BLaER1 treated with 17β-estradiol and CSF1 and Interleukin-3, amounts not matched to agents 10 nM and 100 nM (cell line): ENCODE measurements around the gene TRIM8.

Source experiments
- H3K27ac ChIP-seq, 11 experiments: shearing (Covaris generic); formaldehyde crosslinking; 2 replicates each; pipeline ENCODE4 v1.8.1; 2022
- H3K27me3 ChIP-seq, 11 experiments: shearing (Covaris generic); formaldehyde crosslinking; 2 replicates each; pipeline ENCODE4 v1.8.1; 2022
- H3K36me3 ChIP-seq, 11 experiments: shearing (Covaris generic); formaldehyde crosslinking; 2 replicates each; pipeline ENCODE4 v1.8.1; 2022
- H3K4me1 ChIP-seq, 10 experiments: shearing (Covaris generic); formaldehyde crosslinking; 2 replicates each; pipeline ENCODE4 v1.8.1; 2022
- H3K4me2 ChIP-seq, 11 experiments: shearing (Covaris generic); formaldehyde crosslinking; 2 replicates each; pipeline ENCODE4 v1.8.1; 2022
- H3K4me3 ChIP-seq, 10 experiments: shearing (Covaris generic); formaldehyde crosslinking; 2 replicates each; pipeline ENCODE4 v1.8.1; 2022
- H3K9ac ChIP-seq, 11 experiments: shearing (Covaris generic); formaldehyde crosslinking; 2 replicates each; pipeline ENCODE4 v1.8.1; 2022
- H3K9me3 ChIP-seq, 11 experiments: shearing (Covaris generic); formaldehyde crosslinking; replicated peaks in 1 of 11; 2 replicates each; pipeline ENCODE4 v1.8.1; 2022
- H4K20me1 ChIP-seq, 11 experiments: shearing (Covaris generic); formaldehyde crosslinking; 2 replicates each; pipeline ENCODE4 v1.8.1; 2022
- Cebpa-rat ChIP-seq, 11 experiments: shearing (Covaris generic); IDR thresholded peaks; 2 replicates each; pipeline ENCODE4 v1.8.1; 2022

The TRIM8 gene

GRCh38 chr10:102669206-102670064, 25.2 kb downstream of the TRIM8 start:
- Histone ChIP-seq H3K4me2 (peak overlapping the region; percentile 78 to 99 (median 97)), H3K27me3 (no peaks in the 10 kb centered on the region), H3K4me3 (no peak overlapping the region), H4K20me1 (no peaks in the 10 kb centered on the region; a peak in 1 of 22 replicates), H3K36me3 (no peaks in the 10 kb centered on the region), H3K9me3 (no peaks in the 10 kb centered on the region), H3K9ac (peak overlapping the region; percentile 25 to 69 (median 53); a peak in 20 of 22 replicates), H3K4me1 (peaks cover 71 to 98% (median 81%) of the 10 kb centered on the region in 10 experiments), H3K27ac (peak overlapping the region; percentile 50 to 82 (median 66); a peak in 21 of 22 replicates)
- no peak for TF ChIP-seq Cebpa-rat (IDR thresholded peaks at IDR 0.05)

GRCh38 chr10:102670065-102670670, 25.9 kb downstream of the TRIM8 start:
- H3K4me2 ChIP-seq, result peak overlapping the region; percentile 78 to 99 (median 97)
- no peaks in the 10 kb centered on the region for H3K9me3 ChIP-seq
- peaks cover 0 to 2% (median 0%) of the 10 kb centered on the region in 11 experiments; a peak in 1 of 22 replicates for H4K20me1 ChIP-seq
- TF ChIP-seq Cebpa-rat (IDR thresholded peaks at IDR 0.05), result no peak
- peak overlapping the region; percentile 50 to 82 (median 66); a peak in 21 of 22 replicates for H3K27ac ChIP-seq
- H3K9ac ChIP-seq, result peak overlapping the region; percentile 5 to 69 (median 52); a peak in 18 of 22 replicates
- peaks cover 76 to 99% (median 83%) of the 10 kb centered on the region in 10 experiments for H3K4me1 ChIP-seq
- no peaks in the 10 kb centered on the region for H3K27me3 ChIP-seq
- no peaks in the 10 kb centered on the region for H3K36me3 ChIP-seq
- H3K4me3 ChIP-seq, result no peak overlapping the region

DNA sequence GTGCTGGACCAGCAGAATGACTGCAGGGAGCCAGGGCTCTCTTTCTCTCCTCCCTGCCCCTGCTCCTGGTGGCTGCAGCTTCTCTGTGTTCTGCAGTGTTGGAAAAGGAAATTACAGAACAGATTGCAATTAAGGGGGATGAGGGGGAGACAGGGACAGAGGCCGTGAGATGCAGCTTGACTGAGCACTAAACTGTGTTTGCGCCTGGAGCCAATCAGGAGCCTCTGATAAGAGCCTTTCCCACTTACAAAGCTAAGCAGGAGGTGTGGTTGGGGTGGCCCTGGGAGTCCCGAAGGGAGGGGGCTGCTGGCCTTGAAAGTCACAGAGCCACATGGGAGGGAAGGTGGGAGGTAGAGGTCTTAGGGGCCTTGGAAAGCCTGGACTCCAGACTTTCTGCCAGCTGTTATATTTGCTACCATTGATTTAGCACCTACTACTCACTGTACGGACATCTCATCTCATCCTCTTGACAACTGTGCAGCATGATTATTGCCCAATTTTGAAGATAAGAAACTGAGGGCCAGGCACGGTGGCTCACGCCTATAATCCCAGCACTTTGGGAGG, 26.7 kb downstream of the TRIM8 start:
- Histone ChIP-seq H3K4me2 (peak overlapping the region; percentile 78 to 99 (median 97)), H3K9ac (peak overlapping the region in 4 of 11 experiments; percentile 5 to 47 (median 30); a peak in 7 of 22 replicates), H3K4me1 (peaks cover 84 to 99% (median 89%) of the 10 kb centered on the region in 10 experiments), H3K36me3 (no peaks in the 10 kb centered on the region), H3K4me3 (no peak overlapping the region), H3K27me3 (no peaks in the 10 kb centered on the region), H3K27ac (peak overlapping the region in 6 of 11 experiments; percentile 12 to 82 (median 61); a peak in 12 of 22 replicates), H3K9me3 (no peaks in the 10 kb centered on the region), H4K20me1 (peaks cover 0 to 6% (median 0%) of the 10 kb centered on the region in 11 experiments; a peak in 1 of 22 replicates)
- TF ChIP-seq Cebpa-rat (IDR thresholded peaks at IDR 0.05), result no peak

DNA sequence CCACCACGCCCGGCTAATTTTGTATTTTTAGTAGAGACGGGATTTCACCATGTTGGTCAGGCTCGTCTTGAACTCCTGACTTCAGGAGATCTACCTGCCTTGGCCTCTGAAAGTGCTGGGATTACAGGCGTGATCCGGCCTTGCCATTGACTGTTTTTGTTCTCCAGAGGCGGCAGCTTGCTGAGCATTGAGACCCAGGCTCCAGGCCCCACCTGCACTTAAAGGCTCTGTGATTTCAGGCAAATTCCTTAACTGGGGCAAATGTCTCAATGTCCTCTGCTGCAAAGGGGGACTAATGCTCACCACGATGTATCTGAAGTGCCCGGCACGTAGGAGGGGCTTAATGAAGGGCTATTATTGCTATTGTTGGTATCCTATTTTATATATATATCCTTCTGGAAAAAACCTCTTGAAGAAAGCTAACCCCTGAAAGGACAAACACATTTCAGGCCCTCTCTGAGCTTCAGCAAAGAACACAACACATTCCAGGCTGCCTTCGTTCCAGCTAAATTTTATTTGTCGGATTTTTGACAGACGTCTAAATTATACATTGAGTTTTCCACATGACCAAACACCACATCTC, 29.0 kb downstream of the TRIM8 start:
- Histone ChIP-seq H3K4me3 (peak overlapping the region; percentile 35 to 67 (median 54); a peak in 19 of 20 replicates), H3K27me3 (no peaks in the 10 kb centered on the region), H3K4me1 (peaks cover 91 to 99% (median 98%) of the 10 kb centered on the region in 10 experiments), H3K9ac (peak overlapping the region; percentile 65 to 80 (median 75); a peak in 21 of 22 replicates), H4K20me1 (peaks cover 0 to 6% (median 0%) of the 10 kb centered on the region in 11 experiments; a peak in 1 of 22 replicates), H3K4me2 (peak overlapping the region; percentile 90 to 99 (median 97)), H3K36me3 (no peaks in the 10 kb centered on the region), H3K27ac (peak overlapping the region; percentile 71 to 87 (median 82); a peak in 21 of 22 replicates), H3K9me3 (no peaks in the 10 kb centered on the region)
- no peak for TF ChIP-seq Cebpa-rat (IDR thresholded peaks at IDR 0.05)

DNA sequence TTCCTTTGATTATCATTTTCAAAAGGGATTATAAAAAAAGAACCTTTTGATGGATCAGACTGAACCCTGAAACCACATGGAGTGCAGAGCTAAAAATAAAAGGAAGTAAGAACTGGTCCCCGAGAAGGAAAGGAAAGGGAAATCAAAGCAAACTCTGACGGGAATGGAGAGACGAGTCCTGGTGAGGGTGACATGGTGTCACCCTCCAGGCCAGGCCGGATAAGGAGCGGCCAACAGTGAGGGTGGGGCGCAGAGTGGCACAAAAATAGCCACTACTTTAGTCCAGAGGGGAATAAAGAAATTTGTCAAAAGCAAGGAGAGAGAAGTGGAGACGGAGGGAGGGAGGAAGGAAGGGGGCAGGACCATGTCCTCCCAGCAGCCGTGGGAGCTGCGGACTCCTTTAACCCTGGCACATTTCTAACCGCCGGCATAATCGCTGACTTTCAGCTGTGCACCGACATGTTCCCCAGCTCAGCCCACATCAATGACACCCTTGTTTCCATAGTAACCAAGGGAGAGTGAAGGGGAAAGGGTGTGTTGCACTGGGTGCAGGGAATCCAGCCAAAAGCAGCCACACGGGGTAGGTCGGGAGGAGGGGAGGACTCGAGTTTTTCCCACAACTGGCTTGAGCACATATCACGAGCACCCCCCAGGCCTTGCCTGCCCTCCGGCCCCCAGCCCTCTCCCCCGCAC, 29.7 kb downstream of the TRIM8 start:
- Histone ChIP-seq H3K9ac (peak overlapping the region; percentile 69 to 80 (median 75)), H3K9me3 (no peaks in the 10 kb centered on the region), H3K4me2 (peak overlapping the region; percentile 90 to 99 (median 97)), H3K27ac (peak overlapping the region; percentile 71 to 87 (median 82)), H3K4me3 (peak overlapping the region; percentile 35 to 67 (median 54); a peak in 19 of 20 replicates), H3K4me1 (peaks cover 91 to 99% (median 98%) of the 10 kb centered on the region in 10 experiments), H3K36me3 (no peaks in the 10 kb centered on the region), H4K20me1 (peaks cover 0 to 6% (median 0%) of the 10 kb centered on the region in 11 experiments; a peak in 1 of 22 replicates), H3K27me3 (no peaks in the 10 kb centered on the region)
- TF ChIP-seq Cebpa-rat (IDR thresholded peaks at IDR 0.05), result no peak

- Histone ChIP-seq H3K4me3 (peak overlapping the region; percentile 35 to 67 (median 54); a peak in 19 of 20 replicates), H3K9me3 (no peaks in the 10 kb centered on the region), H4K20me1 (peaks cover 0 to 6% (median 0%) of the 10 kb centered on the region in 11 experiments; a peak in 1 of 22 replicates), H3K4me1 (peaks cover 91 to 99% (median 98%) of the 10 kb centered on the region in 10 experiments), H3K27me3 (no peaks in the 10 kb centered on the region), H3K9ac (peak overlapping the region; percentile 69 to 80 (median 75)), H3K27ac (peak overlapping the region; percentile 71 to 87 (median 82)), H3K36me3 (no peaks in the 10 kb centered on the region), H3K4me2 (peak overlapping the region; percentile 90 to 99 (median 97))
- TF ChIP-seq Cebpa-rat (IDR thresholded peaks at IDR 0.05), result no peak
These were observed 30.3 kb downstream of the TRIM8 start for GRCh38 chr10:102674566-102674965.

DNA sequence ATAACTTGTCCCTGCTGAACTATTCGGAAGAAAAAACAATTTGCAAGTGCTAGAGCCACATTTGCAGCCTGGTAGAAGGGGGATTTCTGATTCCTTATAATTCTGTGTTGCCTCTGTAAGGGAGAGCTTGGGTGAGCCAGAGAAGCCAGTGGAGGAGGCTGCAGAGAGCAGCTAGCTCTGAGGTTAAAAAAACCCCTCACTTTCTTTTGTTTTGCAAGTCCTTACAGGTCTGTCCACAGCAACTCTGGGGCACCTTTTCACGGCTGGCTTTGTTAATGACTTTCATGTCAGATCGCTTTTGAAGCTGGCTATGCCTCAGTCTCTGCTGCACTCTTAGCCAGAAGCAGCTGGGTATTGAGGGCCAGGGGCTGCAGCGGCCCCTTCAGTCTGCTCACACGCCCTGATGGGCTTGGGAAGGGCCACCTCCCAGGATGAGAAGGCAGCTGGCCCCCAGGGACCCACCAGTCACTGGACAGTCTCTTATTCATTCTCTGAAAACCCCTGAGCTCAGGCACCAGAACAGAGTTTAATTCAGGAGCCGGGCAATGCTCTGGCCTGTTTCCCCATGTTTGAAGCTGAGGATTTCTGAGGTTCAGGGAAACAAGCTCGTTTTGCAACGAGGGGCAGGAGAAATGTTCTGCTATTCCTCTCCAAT, 30.9 kb downstream of the TRIM8 start:
- no peaks in the 10 kb centered on the region for H3K27me3 ChIP-seq

More for the DNA sequence above, 30.9 kb downstream of the TRIM8 start:
- Histone ChIP-seq H3K4me1 (peaks cover 87 to 96% (median 93%) of the 10 kb centered on the region in 10 experiments), H3K27ac (peak overlapping the region; percentile 48 to 87 (median 82)), H3K9ac (peak overlapping the region; percentile 69 to 80 (median 75)), H4K20me1 (peaks cover 0 to 6% (median 0%) of the 10 kb centered on the region in 11 experiments; a peak in 1 of 22 replicates), H3K4me2 (peak overlapping the region; percentile 90 to 99 (median 97)), H3K9me3 (no peaks in the 10 kb centered on the region), H3K36me3 (no peaks in the 10 kb centered on the region), H3K4me3 (peak overlapping the region; percentile 35 to 67 (median 54))
- TF ChIP-seq Cebpa-rat (IDR thresholded peaks at IDR 0.05), result no peak
